Measurements from ENCODE around the gene GRAMD2A. TPM values are rescaled to one million over a fixed set of nuclear protein-coding genes. Genes with fewer than 3 reads are reported as not detected.
A peak's percentile ranks its signal among the peaks of the same experiment; 100 is the strongest.

GRAMD2A gene
- polyA plus RNA-seq, 1 experiment, result 0.30 TPM

DNA sequence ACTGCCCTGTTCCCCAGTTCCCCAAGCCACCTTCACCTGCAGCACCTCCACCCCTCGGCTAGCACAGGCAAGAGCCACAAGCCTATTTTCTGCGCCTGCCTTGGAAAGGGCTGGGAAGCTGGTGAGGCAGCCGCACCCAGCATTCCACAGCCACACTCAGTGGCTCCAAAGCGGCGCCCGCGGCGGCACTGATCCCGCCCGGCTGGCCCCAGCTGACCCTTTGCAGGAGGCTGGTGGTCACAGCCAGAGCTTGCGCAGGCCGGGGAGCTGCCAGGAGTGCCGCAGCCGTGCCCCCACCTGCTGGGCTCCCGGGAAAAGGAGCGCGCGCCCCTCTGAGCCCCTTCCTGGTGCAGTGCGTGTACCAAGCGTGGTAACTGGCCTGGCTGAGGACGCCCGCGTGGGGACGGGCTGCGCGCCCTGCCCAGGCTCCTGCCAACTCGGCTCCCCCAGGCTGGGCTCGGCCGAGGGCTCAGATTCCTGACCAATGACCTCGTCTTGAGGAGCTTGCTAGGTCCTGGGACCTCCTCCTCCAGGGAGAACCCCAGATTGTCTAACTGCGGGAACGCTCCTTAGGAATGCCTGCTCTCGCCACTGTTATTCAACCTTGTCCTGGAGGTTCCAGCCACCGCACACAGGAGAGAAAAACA lies 13.3 kb downstream of the GRAMD2A start:
- CTCF ChIA-PET, result no interaction called here
- H3K4me3 ChIP-seq (ENCODE audit: low read depth, low read length), result peak overlapping the region; percentile 20; the same call in 1 of the 2 replicates
- TF ChIP-seq, protein P1, sequence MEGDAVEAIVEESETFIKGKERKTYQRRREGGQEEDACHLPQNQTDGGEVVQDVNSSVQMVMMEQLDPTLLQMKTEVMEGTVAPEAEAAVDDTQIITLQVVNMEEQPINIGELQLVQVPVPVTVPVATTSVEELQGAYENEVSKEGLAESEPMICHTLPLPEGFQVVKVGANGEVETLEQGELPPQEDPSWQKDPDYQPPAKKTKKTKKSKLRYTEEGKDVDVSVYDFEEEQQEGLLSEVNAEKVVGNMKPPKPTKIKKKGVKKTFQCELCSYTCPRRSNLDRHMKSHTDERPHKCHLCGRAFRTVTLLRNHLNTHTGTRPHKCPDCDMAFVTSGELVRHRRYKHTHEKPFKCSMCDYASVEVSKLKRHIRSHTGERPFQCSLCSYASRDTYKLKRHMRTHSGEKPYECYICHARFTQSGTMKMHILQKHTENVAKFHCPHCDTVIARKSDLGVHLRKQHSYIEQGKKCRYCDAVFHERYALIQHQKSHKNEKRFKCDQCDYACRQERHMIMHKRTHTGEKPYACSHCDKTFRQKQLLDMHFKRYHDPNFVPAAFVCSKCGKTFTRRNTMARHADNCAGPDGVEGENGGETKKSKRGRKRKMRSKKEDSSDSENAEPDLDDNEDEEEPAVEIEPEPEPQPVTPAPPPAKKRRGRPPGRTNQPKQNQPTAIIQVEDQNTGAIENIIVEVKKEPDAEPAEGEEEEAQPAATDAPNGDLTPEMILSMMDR (IDR thresholded peaks at IDR 0.05; ENCODE audit: low read depth, low read length), result no peak
- POLR2A ChIA-PET, result interaction anchor here (0.6 kb wide), 1 partner anchor 26 kb away, joined by 5 read pairs; no protein-coding TSS in a partner anchor
- peaks cover 32% of the 10 kb centered on the region for H3K27me3 ChIP-seq (ENCODE audit: control insufficient read depth, insufficient read depth, low read length)
- no peaks in the 10 kb centered on the region; the same call in 1 of the 2 replicates for H3K9me3 ChIP-seq (ENCODE audit: control insufficient read depth, insufficient read depth, low read length)
- H3K27ac ChIP-seq (ENCODE audit: low read depth, low read length), result no peak overlapping the region
- DNase-seq (ENCODE audit: low read depth, low spot score), result no peak

DNA sequence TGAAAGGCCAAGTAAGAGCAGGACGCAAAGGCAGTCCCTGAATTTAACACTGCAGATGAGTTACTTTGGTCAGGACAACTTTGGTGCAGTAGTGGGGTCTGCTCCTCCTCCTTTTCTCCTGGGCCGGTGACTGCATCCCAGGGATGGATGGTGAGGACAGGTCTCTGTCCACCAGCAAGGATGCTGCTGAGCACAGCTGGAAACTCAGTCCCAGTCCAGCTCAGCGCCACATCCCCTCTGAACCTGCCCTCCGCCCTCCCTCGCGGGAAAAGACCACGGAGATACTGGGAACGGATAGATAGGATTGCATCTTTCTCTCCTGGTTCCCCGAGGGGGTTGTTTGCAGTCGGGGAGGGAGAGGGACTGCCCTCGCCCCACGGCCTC lies 13.8 kb downstream of the GRAMD2A start:
- no peak overlapping the region for H3K27ac ChIP-seq (ENCODE audit: low read depth, low read length)
- CTCF ChIA-PET, result no interaction called here
- peaks cover 34% of the 10 kb centered on the region for H3K27me3 ChIP-seq (ENCODE audit: control insufficient read depth, insufficient read depth, low read length)
- DNase-seq (ENCODE audit: low read depth, low spot score), result no peak
- H3K4me3 ChIP-seq (ENCODE audit: low read depth, low read length), result 0 out of 2 replicates have a peak overlapping the region, but pooled peaks have one; percentile 20
- H3K9me3 ChIP-seq (ENCODE audit: control insufficient read depth, insufficient read depth, low read length), result no peaks in the 10 kb centered on the region; the same call in 1 of the 2 replicates
- POLR2A ChIA-PET, result no interaction called here
- TF ChIP-seq, protein P1 (IDR thresholded peaks at IDR 0.05; ENCODE audit: low read depth, low read length), result no peak

DNA sequence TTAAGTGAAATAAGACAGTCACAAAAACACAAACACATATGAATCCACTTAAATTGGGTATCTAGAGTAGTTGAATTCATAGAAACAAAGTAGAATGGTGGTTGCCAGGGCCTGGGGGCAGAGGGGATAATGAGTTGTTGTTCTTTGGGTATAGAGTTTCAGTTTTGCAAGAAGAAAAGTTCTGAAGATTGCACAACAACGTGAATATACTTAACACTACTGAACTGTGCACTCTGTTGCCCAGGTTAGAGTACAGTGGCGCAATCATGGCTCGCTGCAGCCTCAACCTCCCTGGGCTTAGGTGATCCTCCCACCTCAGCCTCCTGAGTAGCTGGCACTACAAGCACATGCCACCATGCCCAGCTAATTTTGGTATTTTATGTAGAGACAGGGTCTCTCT lies 14.9 kb downstream of the GRAMD2A start:
- TF ChIP-seq, protein P1 (IDR thresholded peaks at IDR 0.05; ENCODE audit: low read depth, low read length), result no peak
- H3K9me3 ChIP-seq (ENCODE audit: control insufficient read depth, insufficient read depth, low read length), result no peaks in the 10 kb centered on the region; the same call in 1 of the 2 replicates
- no peak overlapping the region for H3K4me3 ChIP-seq (ENCODE audit: low read depth, low read length)
- no peak for DNase-seq (ENCODE audit: low read depth, low spot score)
- POLR2A ChIA-PET, result no interaction called here
- H3K27ac ChIP-seq (ENCODE audit: low read depth, low read length), result no peak overlapping the region
- peaks cover 31% of the 10 kb centered on the region for H3K27me3 ChIP-seq (ENCODE audit: control insufficient read depth, insufficient read depth, low read length)
- CTCF ChIA-PET, result interaction anchor here (2.3 kb wide), 1 partner anchor 26 kb away, joined by 6 read pairs; no protein-coding TSS in a partner anchor

DNA sequence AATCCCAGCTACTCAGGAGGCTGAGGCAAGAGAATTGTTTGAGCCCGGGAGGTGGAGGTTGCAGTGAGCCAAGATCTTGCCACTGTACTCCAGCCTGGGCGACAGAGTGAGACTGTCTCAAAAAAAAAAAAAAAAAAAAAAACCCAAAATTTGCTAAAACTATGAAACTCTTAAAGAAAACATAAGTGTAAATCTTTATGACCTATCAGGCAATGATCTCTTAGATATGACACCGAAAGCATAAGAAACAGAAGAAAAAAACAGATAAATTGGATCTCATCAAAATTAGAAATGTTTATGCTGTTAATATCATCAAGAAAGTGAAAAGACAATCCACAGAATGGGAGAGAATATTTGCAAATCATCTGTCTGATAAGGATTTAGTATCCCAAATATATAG lies 15.3 kb downstream of the GRAMD2A start:
- no peak for DNase-seq (ENCODE audit: low read depth, low spot score)
- Histone ChIP-seq H3K9me3 (ENCODE audit: control insufficient read depth, insufficient read depth, low read length) (no peaks in the 10 kb centered on the region; the same call in 1 of the 2 replicates), H3K4me3 (ENCODE audit: low read depth, low read length) (no peak overlapping the region), H3K27me3 (ENCODE audit: control insufficient read depth, insufficient read depth, low read length) (peaks cover 28% of the 10 kb centered on the region), H3K27ac (ENCODE audit: low read depth, low read length) (no peak overlapping the region)
- ChIA-PET CTCF (interaction anchor here (0.5 to 2.3 kb wide), 2 partner anchors 26 to 46 kb away, joined by 5 to 6 read pairs; no protein-coding TSS in a partner anchor), POLR2A (no interaction called here)
- TF ChIP-seq, protein P1 (IDR thresholded peaks at IDR 0.05; ENCODE audit: low read depth, low read length), result no peak

DNA sequence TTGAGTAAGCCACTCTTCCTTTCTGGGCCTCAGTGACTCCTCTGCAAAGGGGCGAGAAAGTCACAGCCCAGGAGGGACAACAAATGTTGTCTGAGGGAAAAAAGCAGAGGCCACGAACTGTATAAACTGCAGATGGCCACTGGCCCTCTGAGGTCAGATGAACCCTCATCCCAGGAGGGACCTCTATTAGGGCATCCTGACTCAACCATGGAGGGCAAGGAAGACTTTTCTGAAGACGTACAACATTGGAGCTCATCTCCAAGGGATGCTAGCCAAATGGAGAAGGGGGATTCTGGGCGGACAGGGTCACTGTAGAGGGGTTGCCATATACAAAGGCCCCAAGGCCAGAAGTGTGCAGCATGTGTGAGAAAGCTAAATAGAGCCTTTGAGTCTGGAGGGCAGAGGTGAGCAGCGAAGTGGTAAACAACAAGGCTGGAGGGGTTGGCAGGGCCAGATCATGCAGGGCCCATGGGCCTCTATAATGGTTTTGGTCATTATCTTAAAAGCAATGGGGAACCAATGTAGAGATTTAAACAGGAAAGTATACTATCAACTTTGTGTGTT lies 16.7 kb downstream of the GRAMD2A start:
- Histone ChIP-seq H3K9me3 (ENCODE audit: control insufficient read depth, insufficient read depth, low read length) (no peaks in the 10 kb centered on the region; the same call in 1 of the 2 replicates), H3K27me3 (ENCODE audit: control insufficient read depth, insufficient read depth, low read length) (peaks cover 31% of the 10 kb centered on the region), H3K4me3 (ENCODE audit: low read depth, low read length) (no peak overlapping the region), H3K27ac (ENCODE audit: low read depth, low read length) (no peak overlapping the region)
- ChIA-PET POLR2A (no interaction called here), CTCF (interaction anchor here (2.3 kb wide), 1 partner anchor 25 kb away, joined by 6 read pairs; no protein-coding TSS in a partner anchor)
- TF ChIP-seq, protein P1 (IDR thresholded peaks at IDR 0.05; ENCODE audit: low read depth, low read length), result no peak
- no peak for DNase-seq (ENCODE audit: low read depth, low spot score)
